Renal pelvis (tissue), 4 donors: ENCODE data around the gene ATF1. TPM values are rescaled to one million over a fixed set of nuclear protein-coding genes. Genes with fewer than 3 reads are reported as not detected.
"Not testable (repeated sequence)": the region's sequence is repeated elsewhere in the genome, so short reads cannot be mapped to it uniquely, and the experiment has no call there.

Experiments used
- DNase-seq: peaks from one replicate; pipeline ENCODE4 v3.0.0-alpha.2; 2013
- polyA plus RNA-seq, 3 donors: library from polyadenylated mRNA; unstranded; fragments of 120-200 nt; gene quantifications; one replicate each; pipeline ENCODE4 v1.2.1, GENCODE V29; 2013; ENCODE audit not compliant: insufficient read length in 3 of 3

The ATF1 gene
- polyA plus RNA-seq, 3 donors: 43.2 to 53.7 (median 46.7) TPM

GRCh38 chr12:50747817-50748216 is 16.1 kb upstream of the ATF1 start:
- no peak for DNase-seq

- DNase-seq: no peak
Observed at GRCh38 chr12:50749459-50749882, 14.4 kb upstream of the ATF1 start.

GRCh38 chr12:50750366-50750765 is 13.5 kb upstream of the ATF1 start:
- DNase-seq: no peak

- no peak for DNase-seq
Observed at GRCh38 chr12:50751948-50752721, 11.8 kb upstream of the ATF1 start.

GRCh38 chr12:50753232-50753769 is 10.6 kb upstream of the ATF1 start:
- no peak for DNase-seq

GRCh38 chr12:50764286-50765094 is 589 bp downstream of the ATF1 start:
- peak; percentile 17 for DNase-seq

GRCh38 chr12:50765095-50765911 is 1.4 kb downstream of the ATF1 start:
- DNase-seq: peak; percentile 35

GRCh38 chr12:50768391-50768790 is 4.5 kb downstream of the ATF1 start:
- no peak for DNase-seq

GRCh38 chr12:50768813-50769212 is 4.9 kb downstream of the ATF1 start:
- not testable (repeated sequence) for DNase-seq

- DNase-seq: no peak
Observed at GRCh38 chr12:50771409-50771808, 7.5 kb downstream of the ATF1 start.

GRCh38 chr12:50772470-50772869 is 8.6 kb downstream of the ATF1 start:
- DNase-seq: no peak

- DNase-seq: no peak
Observed at GRCh38 chr12:50772877-50773276, 9.0 kb downstream of the ATF1 start.

GRCh38 chr12:50775251-50775650 is 11.3 kb downstream of the ATF1 start:
- no peak for DNase-seq

- DNase-seq: no peak
Observed at GRCh38 chr12:50776749-50777728, 13.1 kb downstream of the ATF1 start.

- no peak for DNase-seq
Observed at GRCh38 chr12:50778663-50779590, 15.0 kb downstream of the ATF1 start.

- DNase-seq: no peak
Observed at GRCh38 chr12:50780013-50780412, 16.1 kb downstream of the ATF1 start.

GRCh38 chr12:50784501-50784900 is 20.6 kb downstream of the ATF1 start:
- DNase-seq: no peak

GRCh38 chr12:50785406-50786001 is 21.6 kb downstream of the ATF1 start:
- no peak for DNase-seq
